Endothelial cell of umbilical vein (primary cell): ENCODE results near the gene KY. TPM values are rescaled to one million over a fixed set of nuclear protein-coding genes. Genes with fewer than 3 reads are reported as not detected.

ENCODE experiments used
- BruUV-seq: library from RNA; stranded (reverse); fragments of 400-500 nt; replicated peaks from 2 replicates; lab custom pipeline; 2021; lab: Mats Ljungman, UMichigan
- CTCF ChIA-PET: fragments of 300-600, 350-600 bp; sonication (Branson Sonifier 250); formaldehyde crosslinking; loops from one replicate; lab custom pipeline; 2021; ENCODE audit warnings: antibody characterized with exemption, inconsistent platforms; lab: Charles Lee
- POLR2A ChIA-PET: fragments of 300-600, 350-600 bp; sonication (Branson Sonifier 250); formaldehyde crosslinking; loops from one replicate; lab custom pipeline; 2021; ENCODE audit warnings: antibody characterized with exemption, inconsistent platforms; lab: Charles Lee
- DNase-seq: peaks from one replicate; pipeline ENCODE4 v3.0.0-alpha.2; 2011; ENCODE audit warnings: low read depth, low spot score
- FAIRE-seq: peaks from 2 replicates; lab custom pipeline; 2011; peaks lifted over from hg19 to GRCh38; lab: Jason Lieb, UNC
- H2AFZ ChIP-seq: 2 replicates; pipeline ENCODE4 v1.6.0; 2012; ENCODE audit warnings: low read depth, low read length, control low read depth, inconsistent platforms
- H3K27ac ChIP-seq: 2 replicates; pipeline ENCODE4 v1.5.1; 2011; ENCODE audit warnings: low read depth, mild to moderate bottlenecking, control low read depth, low read length, moderate library complexity; ENCODE audit not compliant: insufficient read depth
- H3K27me3 ChIP-seq, 2 experiments: 2 replicates each; pipeline versions ENCODE4 v1.6.0 to v1.6.1; 2011; ENCODE audit warnings: low read length in 2 of 2, mixed read lengths in 1 of 2; ENCODE audit not compliant: control insufficient read depth in 2 of 2, insufficient read depth in 2 of 2
- H3K36me3 ChIP-seq, 2 experiments: 2 replicates in 1 of 2; 3 replicates in 1 of 2; pipeline ENCODE4 v1.5.1; 2011; ENCODE audit warnings: low read length in 2 of 2, mild to moderate bottlenecking in 1 of 2, moderate library complexity in 1 of 2; ENCODE audit not compliant: control insufficient read depth in 2 of 2, insufficient read depth in 2 of 2; ENCODE audit errors: extremely low read depth in 1 of 2
- H3K4me1 ChIP-seq: 3 replicates; pipeline ENCODE4 v1.5.1; 2011; ENCODE audit warnings: mild to moderate bottlenecking, low read length; ENCODE audit not compliant: control insufficient read depth, insufficient read depth; ENCODE audit errors: extremely low read depth
- H3K4me2 ChIP-seq: 2 replicates; pipeline ENCODE4 v1.6.1; 2011; ENCODE audit warnings: low read length, control low read depth, mixed read lengths; ENCODE audit not compliant: insufficient read depth
- H3K4me3 ChIP-seq, 3 experiments: fragments of 200-600 bp in 1 of 3; sonication (generic), shearing (Covaris generic) in 1 of 3; replicated peaks in 1 of 3; 2 replicates each; pipeline ENCODE4 v1.5.1; 2011 to 2016; ENCODE audit warnings: control low read depth in 3 of 3, low read length in 3 of 3, mild to moderate bottlenecking in 2 of 3, inconsistent platforms in 1 of 3, low read depth in 1 of 3, moderate library complexity in 1 of 3; ENCODE audit not compliant: insufficient read depth in 1 of 3
- H3K79me2 ChIP-seq: 2 replicates; pipeline ENCODE4 v1.6.0; 2012; ENCODE audit warnings: low read length, inconsistent platforms; ENCODE audit not compliant: control insufficient read depth, insufficient read depth
- H3K9ac ChIP-seq: replicated peaks from 2 replicates; pipeline ENCODE3; 2011; ENCODE audit warnings: low read length, control low read depth; ENCODE audit not compliant: insufficient read depth; ENCODE audit errors: extremely low read depth
- H3K9me1 ChIP-seq: replicated peaks from 3 replicates; pipeline ENCODE4 v1.6.0; 2011; ENCODE audit warnings: mild to moderate bottlenecking, low read length; ENCODE audit not compliant: control insufficient read depth, insufficient read depth; ENCODE audit errors: extremely low read depth
- H3K9me3 ChIP-seq: replicated peaks from 2 replicates; pipeline ENCODE4 v1.5.1; 2012; ENCODE audit warnings: low read length, inconsistent platforms; ENCODE audit not compliant: control insufficient read depth, insufficient read depth
- H4K20me1 ChIP-seq: replicated peaks from 2 replicates; pipeline ENCODE3; 2011; ENCODE audit warnings: mild to moderate bottlenecking, low read length; ENCODE audit not compliant: control insufficient read depth, insufficient read depth; ENCODE audit errors: extremely low read depth
- EZH2 ChIP-seq: IDR thresholded peaks from 2 replicates; pipeline ENCODE4 v1.6.1; 2012; ENCODE audit warnings: borderline replicate concordance, low read depth, mild to moderate bottlenecking, moderate library complexity, low read length, inconsistent platforms; ENCODE audit not compliant: severe bottlenecking
- FOS ChIP-seq: IDR thresholded peaks from 2 replicates; pipeline ENCODE4 v1.6.1; 2011; ENCODE audit warnings: mild to moderate bottlenecking, low read length, moderate library complexity, borderline replicate concordance; ENCODE audit not compliant: insufficient read depth
- GATA2 ChIP-seq: IDR thresholded peaks from 2 replicates; pipeline ENCODE4 v1.7.0; 2011; ENCODE audit warnings: low read depth, mild to moderate bottlenecking, moderate library complexity, mixed read lengths, low read length; ENCODE audit not compliant: insufficient read length, insufficient read depth
- JUN ChIP-seq: IDR thresholded peaks from 2 replicates; pipeline ENCODE4 v1.6.1; 2011; ENCODE audit warnings: borderline replicate concordance, low read depth; ENCODE audit not compliant: insufficient read length, insufficient read depth
- MYC ChIP-seq: IDR thresholded peaks from one replicate; pipeline ENCODE4 v1.6.1; 2011; ENCODE audit warnings: mild to moderate bottlenecking, low read depth, low read length
- POLR2A ChIP-seq: IDR thresholded peaks from 2 replicates; pipeline ENCODE4 v1.6.1; 2012; ENCODE audit warnings: low read depth, mild to moderate bottlenecking, control low read depth, low read length
- POLR2AphosphoS5 ChIP-seq: IDR thresholded peaks from 2 replicates; pipeline ENCODE4 v1.6.1; 2012; ENCODE audit warnings: low read depth, mild to moderate bottlenecking, control low read depth, low read length, moderate library complexity; ENCODE audit not compliant: insufficient read depth
- dilution Hi-C: fragments of 300-500 bp; cut with MboI; formaldehyde crosslinking; loops from one replicate; pipeline ENCODE4 v1.15.0; 2019; ENCODE audit warnings: low sequenced_read_pairs; ENCODE audit not compliant: extremely low pct_ligation_motif_present
- intact Hi-C: fragments of 100-400 bp; cut with micrococcal nuclease; formaldehyde crosslinking; loops from one replicate; pipeline ENCODE4 v1.10.0; 2022
- polyA plus RNA-seq, 4 experiments: library from polyadenylated mRNA; depleted of rRNA in 3 of 4; stranded (reverse) in 3 of 4; unstranded in 1 of 4; fragments of >200 nt; gene quantifications; 2 replicates each; pipeline versions ENCODE4 v1.2.1 to v1.2.3, GENCODE V29; 2011 to 2012; ENCODE audit warnings: missing spikeins in 1 of 4
- total RNA-seq: library from RNA; stranded (reverse); gene quantifications from 2 replicates; pipeline ENCODE4 v1.2.3, GENCODE V29; 2021
- TF ChIP-seq, protein P1 (sequence below): IDR thresholded peaks from 2 replicates; pipeline ENCODE4 v1.6.1; 2011; ENCODE audit not compliant: insufficient read depth, insufficient read length
- TF ChIP-seq, protein P2 (sequence below), 2 donors: IDR thresholded peaks; 1 replicate in 1 of 2; 2 replicates in 1 of 2; pipeline ENCODE4 v1.5.1; 2011; ENCODE audit warnings: low read length in 2 of 2, mild to moderate bottlenecking in 2 of 2, moderate library complexity in 2 of 2, control low read depth in 1 of 2, inconsistent platforms in 1 of 2, low read depth in 1 of 2; ENCODE audit not compliant: insufficient read depth in 1 of 2; ENCODE audit errors: extremely low read depth in 1 of 2

The KY gene
- total and polyA plus RNA-seq, 2 donors (not counting 3 experiments of a cell fraction or from before 2014, with no cell fraction given), result not detected

DNA sequence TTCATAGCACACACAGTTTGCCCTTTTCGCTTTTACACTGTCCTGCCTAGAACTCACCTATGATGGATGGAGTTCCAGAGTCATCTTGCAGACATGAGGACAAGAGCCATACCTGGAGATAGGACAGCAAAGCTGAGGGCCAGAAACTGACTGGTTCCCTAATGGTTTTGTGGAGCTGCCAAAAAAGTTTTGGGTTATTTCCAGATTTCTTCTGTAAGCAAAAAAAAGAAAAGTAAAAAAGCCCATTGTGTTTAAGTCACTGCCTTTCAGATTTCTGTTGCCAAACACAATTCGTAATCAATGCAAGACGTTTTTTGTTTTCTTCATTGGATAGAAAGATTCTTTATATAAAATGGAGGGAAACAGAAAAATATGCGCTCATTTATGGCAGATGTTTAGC lies 42.4 kb upstream of the KY start:
- no peaks in the 10 kb centered on the region for H3K79me2 ChIP-seq
- no peak overlapping the region for H2AFZ ChIP-seq
- peaks cover 0 to 4% of the 10 kb centered on the region in 2 experiments for H3K27me3 ChIP-seq
- FAIRE-seq, result no peak
- no peak overlapping the region for H3K4me3 ChIP-seq
- no peaks in the 10 kb centered on the region for H3K9me1 ChIP-seq
- no peak overlapping the region for H3K4me2 ChIP-seq
- no peak overlapping the region for H3K27ac ChIP-seq
- ChIA-PET POLR2A (no interaction called here), CTCF (interaction anchor here (1.0 kb wide), 1 partner anchor 11 kb away, joined by 3 read pairs; no protein-coding TSS in a partner anchor)
- H3K9ac ChIP-seq, result no peak overlapping the region
- intact Hi-C loops (no loop called here), dilution Hi-C loops (no loop called here)
- no TSS peak for BruUV-seq
- no peak for DNase-seq
- TF ChIP-seq POLR2AphosphoS5 (no peak), FOS (no peak), JUN (no peak), POLR2A (no peak), EZH2 (no peak), MYC (no peak), GATA2 (no peak)
- TF ChIP-seq, protein P1, sequence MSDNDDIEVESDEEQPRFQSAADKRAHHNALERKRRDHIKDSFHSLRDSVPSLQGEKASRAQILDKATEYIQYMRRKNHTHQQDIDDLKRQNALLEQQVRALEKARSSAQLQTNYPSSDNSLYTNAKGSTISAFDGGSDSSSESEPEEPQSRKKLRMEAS, result no peak
- TF ChIP-seq, protein P2, sequence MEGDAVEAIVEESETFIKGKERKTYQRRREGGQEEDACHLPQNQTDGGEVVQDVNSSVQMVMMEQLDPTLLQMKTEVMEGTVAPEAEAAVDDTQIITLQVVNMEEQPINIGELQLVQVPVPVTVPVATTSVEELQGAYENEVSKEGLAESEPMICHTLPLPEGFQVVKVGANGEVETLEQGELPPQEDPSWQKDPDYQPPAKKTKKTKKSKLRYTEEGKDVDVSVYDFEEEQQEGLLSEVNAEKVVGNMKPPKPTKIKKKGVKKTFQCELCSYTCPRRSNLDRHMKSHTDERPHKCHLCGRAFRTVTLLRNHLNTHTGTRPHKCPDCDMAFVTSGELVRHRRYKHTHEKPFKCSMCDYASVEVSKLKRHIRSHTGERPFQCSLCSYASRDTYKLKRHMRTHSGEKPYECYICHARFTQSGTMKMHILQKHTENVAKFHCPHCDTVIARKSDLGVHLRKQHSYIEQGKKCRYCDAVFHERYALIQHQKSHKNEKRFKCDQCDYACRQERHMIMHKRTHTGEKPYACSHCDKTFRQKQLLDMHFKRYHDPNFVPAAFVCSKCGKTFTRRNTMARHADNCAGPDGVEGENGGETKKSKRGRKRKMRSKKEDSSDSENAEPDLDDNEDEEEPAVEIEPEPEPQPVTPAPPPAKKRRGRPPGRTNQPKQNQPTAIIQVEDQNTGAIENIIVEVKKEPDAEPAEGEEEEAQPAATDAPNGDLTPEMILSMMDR (IDR thresholded peaks at IDR 0.05; ENCODE audit: extremely low read depth in 1 of 2, insufficient read depth in 1 of 2, low read depth in 1 of 2, low read length in 2 of 2), result no peak
- no peaks in the 10 kb centered on the region for H3K4me1 ChIP-seq
- H3K9me3 ChIP-seq, result no peaks in the 10 kb centered on the region
- no peaks in the 10 kb centered on the region for H3K36me3 ChIP-seq
- no peaks in the 10 kb centered on the region for H4K20me1 ChIP-seq
